ENCODE measurements around the gene RETREG3. TPM values are rescaled to one million over a fixed set of nuclear protein-coding genes. Genes with fewer than 3 reads are reported as not detected.

Gene RETREG3
- total and polyA plus RNA-seq, 2 of the 13 experiments (the other 11 are each of a cell fraction or from before 2014, with no cell fraction given) = 47.0 to 55.8 TPM

- TF ChIP-seq, protein P1, sequence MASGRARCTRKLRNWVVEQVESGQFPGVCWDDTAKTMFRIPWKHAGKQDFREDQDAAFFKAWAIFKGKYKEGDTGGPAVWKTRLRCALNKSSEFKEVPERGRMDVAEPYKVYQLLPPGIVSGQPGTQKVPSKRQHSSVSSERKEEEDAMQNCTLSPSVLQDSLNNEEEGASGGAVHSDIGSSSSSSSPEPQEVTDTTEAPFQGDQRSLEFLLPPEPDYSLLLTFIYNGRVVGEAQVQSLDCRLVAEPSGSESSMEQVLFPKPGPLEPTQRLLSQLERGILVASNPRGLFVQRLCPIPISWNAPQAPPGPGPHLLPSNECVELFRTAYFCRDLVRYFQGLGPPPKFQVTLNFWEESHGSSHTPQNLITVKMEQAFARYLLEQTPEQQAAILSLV (CRISPR knock-in tag; IDR thresholded peaks at IDR 0.05; ENCODE audit: borderline replicate concordance) = 0 out of 2 replicates have a peak, but pooled peaks have one; percentile 14
- TF ChIP-seq PHF8 (CRISPR knock-in tag; IDR thresholded peaks at IDR 0.05) (no peak), AFF4 (CRISPR knock-in tag; IDR thresholded peaks at IDR 0.05) (no peak), POGK (CRISPR knock-in tag; conservative IDR thresholded peaks at IDR 0.05) (no peak), NCOR1 (IDR thresholded peaks at IDR 0.05; ENCODE audit: borderline replicate concordance, low read length) (no peak), KLF11 (CRISPR knock-in tag; IDR thresholded peaks at IDR 0.05) (no peak), GATAD1 (CRISPR knock-in tag; IDR thresholded peaks at IDR 0.05) (no peak), ZNF816 (CRISPR knock-in tag; IDR thresholded peaks at IDR 0.05; ENCODE audit: borderline replicate concordance) (no peak), ZNF468 (CRISPR knock-in tag; IDR thresholded peaks at IDR 0.05) (no peak; the same call in 1 of the 2 replicates), ZNF761 (CRISPR knock-in tag; conservative IDR thresholded peaks at IDR 0.05) (no peak), ZNF3 (CRISPR knock-in tag; IDR thresholded peaks at IDR 0.05) (0 out of 2 replicates have a peak, but pooled peaks have one; percentile 23), KLF15 (CRISPR knock-in tag; IDR thresholded peaks at IDR 0.05; ENCODE audit: borderline replicate concordance) (no peak), ZNF136 (CRISPR knock-in tag; IDR thresholded peaks at IDR 0.05; ENCODE audit: low read depth) (no peak)
- TF ChIP-seq, protein P2, sequence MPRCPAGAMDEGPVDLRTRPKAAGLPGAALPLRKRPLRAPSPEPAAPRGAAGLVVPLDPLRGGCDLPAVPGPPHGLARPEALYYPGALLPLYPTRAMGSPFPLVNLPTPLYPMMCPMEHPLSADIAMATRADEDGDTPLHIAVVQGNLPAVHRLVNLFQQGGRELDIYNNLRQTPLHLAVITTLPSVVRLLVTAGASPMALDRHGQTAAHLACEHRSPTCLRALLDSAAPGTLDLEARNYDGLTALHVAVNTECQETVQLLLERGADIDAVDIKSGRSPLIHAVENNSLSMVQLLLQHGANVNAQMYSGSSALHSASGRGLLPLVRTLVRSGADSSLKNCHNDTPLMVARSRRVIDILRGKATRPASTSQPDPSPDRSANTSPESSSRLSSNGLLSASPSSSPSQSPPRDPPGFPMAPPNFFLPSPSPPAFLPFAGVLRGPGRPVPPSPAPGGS (CRISPR knock-in tag; IDR thresholded peaks at IDR 0.05) = no peak
- TF ChIP-seq, protein P3, sequence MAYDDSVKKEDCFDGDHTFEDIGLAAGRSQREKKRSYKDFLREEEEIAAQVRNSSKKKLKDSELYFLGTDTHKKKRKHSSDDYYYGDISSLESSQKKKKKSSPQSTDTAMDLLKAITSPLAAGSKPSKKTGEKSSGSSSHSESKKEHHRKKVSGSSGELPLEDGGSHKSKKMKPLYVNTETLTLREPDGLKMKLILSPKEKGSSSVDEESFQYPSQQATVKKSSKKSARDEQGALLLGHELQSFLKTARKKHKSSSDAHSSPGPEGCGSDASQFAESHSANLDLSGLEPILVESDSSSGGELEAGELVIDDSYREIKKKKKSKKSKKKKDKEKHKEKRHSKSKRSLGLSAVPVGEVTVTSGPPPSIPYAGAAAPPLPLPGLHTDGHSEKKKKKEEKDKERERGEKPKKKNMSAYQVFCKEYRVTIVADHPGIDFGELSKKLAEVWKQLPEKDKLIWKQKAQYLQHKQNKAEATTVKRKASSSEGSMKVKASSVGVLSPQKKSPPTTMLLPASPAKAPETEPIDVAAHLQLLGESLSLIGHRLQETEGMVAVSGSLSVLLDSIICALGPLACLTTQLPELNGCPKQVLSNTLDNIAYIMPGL (CRISPR knock-in tag; IDR thresholded peaks at IDR 0.05; ENCODE audit: borderline replicate concordance in 1 of 2, low read depth in 1 of 2) = peak in 1 of 2 experiments; percentile 6; a peak in 1 of 4 replicates
- TF ChIP-seq, protein P4, sequence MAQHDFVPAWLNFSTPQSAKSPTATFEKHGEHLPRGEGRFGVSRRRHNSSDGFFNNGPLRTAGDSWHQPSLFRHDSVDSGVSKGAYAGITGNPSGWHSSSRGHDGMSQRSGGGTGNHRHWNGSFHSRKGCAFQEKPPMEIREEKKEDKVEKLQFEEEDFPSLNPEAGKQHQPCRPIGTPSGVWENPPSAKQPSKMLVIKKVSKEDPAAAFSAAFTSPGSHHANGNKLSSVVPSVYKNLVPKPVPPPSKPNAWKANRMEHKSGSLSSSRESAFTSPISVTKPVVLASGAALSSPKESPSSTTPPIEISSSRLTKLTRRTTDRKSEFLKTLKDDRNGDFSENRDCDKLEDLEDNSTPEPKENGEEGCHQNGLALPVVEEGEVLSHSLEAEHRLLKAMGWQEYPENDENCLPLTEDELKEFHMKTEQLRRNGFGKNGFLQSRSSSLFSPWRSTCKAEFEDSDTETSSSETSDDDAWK (CRISPR knock-in tag; IDR thresholded peaks at IDR 0.05) = no peak
These were observed 631 bp downstream of the RETREG3 start (continued) for GRCh38 chr17:42608305-42609181.

All from HepG2 (cell line).